Smooth muscle cell (in vitro differentiated cells): ENCODE data around the gene SOS1. TPM values are rescaled to one million over a fixed set of nuclear protein-coding genes. Genes with fewer than 3 reads are reported as not detected.
"Not testable (repeated sequence)": the region's sequence is repeated elsewhere in the genome, so short reads cannot be mapped to it uniquely, and the experiment has no call there.

Experiments
- DNase-seq: peaks from one replicate; lab custom pipeline; 2025; ENCODE audit not compliant: unreplicated experiment; lab: John Stamatoyannopoulos, UW
- H2AFZ ChIP-seq: fragments of 200-600 bp; sonication (generic); 2 replicates; pipeline ENCODE4 v1.6.0; 2016; ENCODE audit warnings: antibody characterized with exemption, low read depth, mild to moderate bottlenecking
- H3F3A ChIP-seq: fragments of 200-600 bp; sonication (generic); 2 replicates; pipeline ENCODE4 v1.6.0; 2017; ENCODE audit warnings: antibody characterized with exemption, low read depth
- H3K27ac ChIP-seq: fragments of 200-600 bp; sonication (generic); 2 replicates; pipeline ENCODE4 v1.5.1; 2016; ENCODE audit warnings: low read depth, mild to moderate bottlenecking
- H3K27me3 ChIP-seq: fragments of 200-600 bp; sonication (generic); 2 replicates; pipeline ENCODE4 v1.6.1; 2016; ENCODE audit warnings: low read depth, mild to moderate bottlenecking
- H3K36me3 ChIP-seq: fragments of 200-600 bp; sonication (generic); 2 replicates; pipeline ENCODE4 v1.5.1; 2016; ENCODE audit warnings: low read depth
- H3K4me1 ChIP-seq: fragments of 200-600 bp; sonication (generic); 2 replicates; pipeline ENCODE4 v1.5.1; 2016; ENCODE audit warnings: low read depth
- H3K4me2 ChIP-seq: fragments of 200-600 bp; sonication (generic); 2 replicates; pipeline ENCODE4 v1.6.0; 2016; ENCODE audit warnings: mild to moderate bottlenecking
- H3K4me3 ChIP-seq: fragments of 200-600 bp; sonication (generic); 2 replicates; pipeline ENCODE4 v1.5.1; 2016; ENCODE audit warnings: mild to moderate bottlenecking
- H3K79me2 ChIP-seq: fragments of 200-600 bp; sonication (generic); 2 replicates; pipeline ENCODE4 v1.6.0; 2016; ENCODE audit warnings: low read depth, mild to moderate bottlenecking
- H3K9ac ChIP-seq: fragments of 200-600 bp; sonication (generic); 2 replicates; pipeline ENCODE4 v1.6.0; 2016; ENCODE audit warnings: low read depth
- H3K9me3 ChIP-seq: fragments of 200-600 bp; sonication (generic); replicated peaks from 2 replicates; pipeline ENCODE4 v1.5.1; 2016; ENCODE audit warnings: low read depth
- H4K20me1 ChIP-seq: fragments of 200-600 bp; sonication (generic); 2 replicates; pipeline ENCODE4 v1.6.0; 2016; ENCODE audit warnings: low read depth
- CTCF ChIP-seq: fragments of 200-600 bp; sonication (generic); IDR thresholded peaks from 2 replicates; pipeline ENCODE4 v1.5.1; 2017; ENCODE audit warnings: borderline replicate concordance, mild to moderate bottlenecking, antibody characterized with exemption; ENCODE audit not compliant: insufficient read depth, poor library complexity, severe bottlenecking
- WGBS: methylation state at CpG from one replicate; pipeline ENCODE4 v1.1.7; 2016; ENCODE audit warnings: low lambda C conversion rate; 5-methylcytosine and 5-hydroxymethylcytosine counted together
- polyA plus RNA-seq: library from polyadenylated mRNA; unstranded; fragments of >200 nt; fragmentation: Nextera tagmentation; extraction: Ambion mirVana; gene quantifications from 2 replicates; pipeline ENCODE4 v1.2.1, GENCODE V29; 2016
- total RNA-seq: library from RNA; depleted of rRNA; stranded (reverse); fragments of >200 nt; gene quantifications from 2 replicates; pipeline ENCODE4 v1.2.3, GENCODE V29; 2014

Gene SOS1
- total and polyA plus RNA-seq, 2 experiments from 2014 or later: 8.4 to 34.0 TPM

DNA sequence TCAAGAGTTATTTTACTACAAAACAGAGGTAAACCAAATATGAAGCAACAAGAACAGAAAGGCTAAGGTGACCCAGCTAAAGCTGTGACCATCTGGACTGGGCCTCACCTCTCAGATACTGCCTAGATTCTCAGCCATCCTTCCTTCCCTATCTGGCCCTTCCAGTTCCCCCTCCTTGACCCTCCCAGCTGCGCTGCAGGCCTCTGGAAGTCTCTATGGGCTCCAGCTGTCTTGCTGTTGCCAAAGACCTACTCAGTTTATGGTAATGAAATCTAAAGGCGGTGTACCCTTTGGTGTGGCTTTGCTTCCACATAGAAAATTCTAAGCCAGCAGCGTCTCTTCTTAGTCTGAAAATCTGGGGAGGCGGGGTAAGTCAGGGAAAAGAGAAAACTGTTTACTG is 175.5 kb downstream of the SOS1 start:
- Histone ChIP-seq H3K79me2 (no peaks in the 10 kb centered on the region), H3K27me3 (no peaks in the 10 kb centered on the region), H3K4me1 (no peaks in the 10 kb centered on the region), H3K4me3 (no peak overlapping the region), H3K27ac (peak overlapping the region; percentile 49), H2AFZ (peak overlapping the region; percentile 7), H3K9ac (peak overlapping the region; percentile 26), H3K4me2 (peak overlapping the region; percentile 6), H3F3A (peaks cover 4% of the 10 kb centered on the region), H4K20me1 (no peaks in the 10 kb centered on the region), H3K36me3 (no peaks in the 10 kb centered on the region), H3K9me3 (no peaks in the 10 kb centered on the region)
- TF ChIP-seq CTCF: no peak
- 43% methylated on average over 4 of the region's 4 CpGs for WGBS
- DNase-seq: no peak

- no peak overlapping the region for H3K4me3 ChIP-seq
- no peak for DNase-seq
- no peaks in the 10 kb centered on the region for H4K20me1 ChIP-seq
These were observed 177.1 kb downstream of the SOS1 start for GRCh38 chr2:38943784-38944183.

DNA sequence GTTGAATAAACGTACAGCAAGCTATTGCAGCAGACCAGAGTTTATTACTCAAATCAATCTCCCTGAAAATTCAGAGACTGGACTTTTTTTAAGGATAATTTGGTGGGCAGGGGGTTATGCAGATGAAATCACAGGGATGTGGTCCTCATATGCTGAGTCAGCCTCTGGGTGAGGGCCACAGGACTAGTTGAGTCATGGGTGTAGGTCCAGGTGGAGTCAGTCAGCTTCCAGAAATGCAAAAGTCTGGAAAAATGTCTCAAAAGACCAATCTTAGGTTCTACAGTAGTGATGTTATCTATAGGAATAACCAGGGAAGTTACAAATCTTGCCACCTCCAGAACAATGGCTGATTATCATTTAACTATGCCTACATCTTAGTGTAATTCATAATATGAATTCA is 180.1 kb downstream of the SOS1 start:
- H4K20me1 ChIP-seq: no peaks in the 10 kb centered on the region
- H3K9ac ChIP-seq: no peak overlapping the region
- H3K4me3 ChIP-seq: no peak overlapping the region
- no peaks in the 10 kb centered on the region for H3F3A ChIP-seq
- H3K79me2 ChIP-seq: no peaks in the 10 kb centered on the region
- DNase-seq: no peak
- no peak overlapping the region for H2AFZ ChIP-seq
- no peaks in the 10 kb centered on the region for H3K9me3 ChIP-seq
- TF ChIP-seq CTCF: no peak
- H3K27me3 ChIP-seq: no peaks in the 10 kb centered on the region
- H3K4me2 ChIP-seq: no peak overlapping the region
- H3K36me3 ChIP-seq: no peaks in the 10 kb centered on the region
- no peak overlapping the region for H3K27ac ChIP-seq
- WGBS: 81% methylated on average over 1 of the region's 1 CpG
- no peaks in the 10 kb centered on the region for H3K4me1 ChIP-seq

More at GRCh38 chr2:38943784-38944183, 177.1 kb downstream of the SOS1 start:
- Histone ChIP-seq H3K27me3 (no peaks in the 10 kb centered on the region), H3K36me3 (no peaks in the 10 kb centered on the region), H3F3A (peaks cover 4% of the 10 kb centered on the region), H3K27ac (no peak overlapping the region), H3K9me3 (no peaks in the 10 kb centered on the region), H2AFZ (no peak overlapping the region), H3K79me2 (no peaks in the 10 kb centered on the region), H3K4me1 (no peaks in the 10 kb centered on the region), H3K9ac (no peak overlapping the region), H3K4me2 (no peak overlapping the region)
- TF ChIP-seq CTCF: no peak

GRCh38 chr2:38937548-38937947 is 183.3 kb downstream of the SOS1 start:
- Histone ChIP-seq H4K20me1 (no peaks in the 10 kb centered on the region), H3K27ac (no peak overlapping the region), H3K9ac (no peak overlapping the region), H3K9me3 (no peaks in the 10 kb centered on the region), H3F3A (peaks cover 13% of the 10 kb centered on the region), H3K4me3 (no peak overlapping the region), H3K27me3 (no peaks in the 10 kb centered on the region), H3K79me2 (no peaks in the 10 kb centered on the region), H3K4me1 (no peaks in the 10 kb centered on the region), H2AFZ (no peak overlapping the region), H3K36me3 (no peaks in the 10 kb centered on the region), H3K4me2 (no peak overlapping the region)
- TF ChIP-seq CTCF: no peak
- 90% methylated on average over 3 of the region's 3 CpGs for WGBS
- DNase-seq: no peak

- H2AFZ ChIP-seq: not testable (repeated sequence)
These were observed 184.3 kb downstream of the SOS1 start for GRCh38 chr2:38936516-38936915.

More at GRCh38 chr2:38936516-38936915, 184.3 kb downstream of the SOS1 start:
- H3K27me3 ChIP-seq, H3K79me2 ChIP-seq, H3K4me2 ChIP-seq, H3K36me3 ChIP-seq, H4K20me1 ChIP-seq, H3K4me3 ChIP-seq, DNase-seq, H3K9ac ChIP-seq, H3K4me1 ChIP-seq, H3K9me3 ChIP-seq: not testable (repeated sequence)
- 90% methylated on average over 6 of the region's 6 CpGs for WGBS
- H3K27ac ChIP-seq: peak overlapping the region; percentile 40
- H3F3A ChIP-seq: peaks cover 15% of the 10 kb centered on the region
